ENCODE measurements around the gene FAM72B.
"Not testable (repeated sequence)": the region's sequence is repeated elsewhere in the genome, so short reads cannot be mapped to it uniquely, and the experiment has no call there.

Gene FAM72B

GRCh38 chr1:121200232-121200631 lies 16.1 kb upstream of the FAM72B start:
- DNase-seq (ENCODE audit: low read depth in 2 of 2), result not testable (repeated sequence)

GRCh38 chr1:121199763-121200162 lies 15.6 kb upstream of the FAM72B start:
- DNase-seq (ENCODE audit: low read depth in 2 of 2), result not testable (repeated sequence)

GRCh38 chr1:121197095-121197882 lies 13.1 kb upstream of the FAM72B start:
- not testable (repeated sequence) for DNase-seq (ENCODE audit: low read depth in 2 of 2)

- not testable (repeated sequence) for DNase-seq (ENCODE audit: low read depth in 2 of 2)
Measured at GRCh38 chr1:121192512-121192911, 8.4 kb upstream of the FAM72B start.

- DNase-seq (ENCODE audit: low read depth in 2 of 2), result not testable (repeated sequence)
Measured at GRCh38 chr1:121187914-121188313, 3.8 kb upstream of the FAM72B start.

GRCh38 chr1:121186191-121186590 lies 2.1 kb upstream of the FAM72B start:
- DNase-seq (ENCODE audit: low read depth in 2 of 2), result not testable (repeated sequence)

DNA sequence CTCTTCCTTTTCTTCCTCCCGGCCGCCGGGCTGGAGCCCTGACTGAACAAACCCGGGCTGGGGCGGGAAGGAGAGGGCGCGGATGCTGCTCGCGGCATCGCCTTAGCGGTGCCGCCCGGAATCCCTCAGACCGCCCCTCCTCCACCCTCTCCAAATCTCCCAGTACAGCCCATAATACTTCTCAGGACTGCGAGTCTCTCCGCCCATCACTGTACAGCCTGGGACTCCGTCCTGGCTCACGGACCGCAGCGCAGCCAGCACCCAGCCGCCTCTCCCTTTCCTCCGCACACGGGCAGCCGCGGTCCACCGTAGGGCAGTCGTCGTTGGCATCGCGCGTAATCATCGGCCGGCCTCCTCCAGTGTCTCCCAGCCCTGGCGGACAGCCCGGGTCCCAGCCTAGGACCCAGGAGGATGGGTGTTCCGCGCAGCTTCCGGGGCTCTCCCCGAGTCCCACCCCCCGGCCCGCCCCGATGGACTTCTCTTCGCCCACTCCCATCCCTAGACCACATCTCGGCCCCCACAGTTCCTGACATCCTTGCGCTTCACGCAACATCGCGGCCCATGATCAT lies 1.1 kb upstream of the FAM72B start:
- not testable (repeated sequence) for DNase-seq (ENCODE audit: low read depth in 2 of 2)

DNA sequence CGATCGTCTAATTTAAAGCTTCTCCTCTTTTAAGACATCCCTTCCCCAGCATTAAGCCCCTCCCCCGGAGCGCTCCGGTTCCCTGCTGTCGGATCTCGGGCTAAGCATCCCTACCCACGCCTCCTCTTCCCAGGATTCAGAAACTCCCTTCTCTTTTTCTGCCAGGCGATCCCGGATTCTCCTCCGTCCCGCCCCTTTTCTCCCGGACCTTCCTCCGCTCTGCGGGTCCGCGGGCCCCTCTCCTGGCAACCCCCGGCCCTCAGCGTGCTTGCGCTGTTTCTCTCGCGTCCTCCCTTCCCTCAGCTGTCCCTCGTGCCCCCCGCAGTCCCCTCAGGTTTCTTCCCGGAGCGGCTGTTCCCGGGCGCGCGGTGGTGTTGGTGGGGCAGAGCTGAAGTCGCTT lies 273 bp downstream of the FAM72B start:
- not testable (repeated sequence) for DNase-seq (ENCODE audit: low read depth in 2 of 2)

DNA sequence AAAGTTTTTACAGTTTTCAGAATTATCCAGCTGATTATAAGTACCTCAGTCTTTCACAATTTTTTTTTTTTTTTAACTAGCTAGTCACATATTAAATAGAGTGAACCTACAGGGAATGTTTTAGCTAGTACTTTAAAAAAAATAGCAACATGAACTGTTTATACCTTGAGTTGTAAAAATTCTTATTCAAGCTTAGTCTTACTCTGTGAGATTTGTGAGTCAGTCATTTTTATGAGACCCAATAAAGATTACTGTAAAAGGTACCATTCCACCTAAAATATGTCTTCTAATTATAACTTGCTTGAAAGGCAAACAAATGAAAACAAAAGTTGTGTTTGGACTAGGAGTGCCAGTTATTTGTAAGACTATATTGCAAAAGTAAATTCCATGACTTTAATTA lies 5.9 kb downstream of the FAM72B start:
- DNase-seq (ENCODE audit: low read depth in 2 of 2), result not testable (repeated sequence)

DNA sequence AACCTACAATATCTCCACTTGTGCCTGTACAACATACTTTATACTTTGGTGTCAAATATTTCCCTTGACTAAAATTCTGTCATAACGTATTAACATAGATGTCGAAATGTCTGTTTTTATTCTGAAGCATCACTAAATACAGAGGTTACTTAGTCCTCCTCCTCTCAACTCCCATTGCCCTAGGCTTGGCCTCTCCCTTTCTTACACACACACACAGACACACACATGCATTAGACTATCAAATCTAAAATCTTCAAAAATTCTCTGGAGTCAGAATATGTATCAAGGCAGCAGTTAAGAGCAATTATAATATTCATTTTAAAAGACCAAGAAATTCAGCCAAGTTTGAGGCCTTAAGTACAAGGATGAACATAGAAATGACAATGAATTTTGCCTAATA lies 7.5 kb downstream of the FAM72B start:
- DNase-seq (ENCODE audit: low read depth in 2 of 2), result not testable (repeated sequence)

DNA sequence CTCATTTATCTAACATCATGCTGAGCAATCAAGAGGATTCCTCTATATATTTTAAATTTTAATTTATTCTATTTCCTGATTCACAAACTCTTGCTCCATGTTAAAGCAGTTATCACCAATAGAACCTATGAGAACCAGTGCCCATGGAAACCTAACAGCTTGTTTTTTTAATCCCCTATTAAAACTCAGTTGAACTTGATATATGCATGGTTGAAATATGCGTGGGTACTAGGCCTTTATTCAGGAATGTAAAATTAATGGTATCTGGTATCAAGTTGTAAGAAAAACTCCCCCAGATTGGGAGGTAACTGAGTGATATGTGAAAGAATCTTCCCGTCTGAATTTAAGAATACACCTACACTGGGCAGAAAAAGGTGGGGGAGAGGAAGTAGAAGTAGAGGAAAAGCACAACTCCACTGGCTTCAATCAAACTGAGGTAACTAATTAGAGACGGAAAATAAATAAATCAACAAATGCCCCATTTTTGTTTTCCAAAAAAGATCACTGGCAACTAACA lies 15.9 kb downstream of the FAM72B start:
- DNase-seq (ENCODE audit: low read depth in 2 of 2), result not testable (repeated sequence)

- DNase-seq (ENCODE audit: low read depth in 2 of 2), result not testable (repeated sequence)
Measured at GRCh38 chr1:121167225-121167738, 16.9 kb downstream of the FAM72B start.

- DNase-seq (ENCODE audit: low read depth in 2 of 2), result not testable (repeated sequence)
Measured at GRCh38 chr1:121165296-121165695, 18.8 kb downstream of the FAM72B start.

DNA sequence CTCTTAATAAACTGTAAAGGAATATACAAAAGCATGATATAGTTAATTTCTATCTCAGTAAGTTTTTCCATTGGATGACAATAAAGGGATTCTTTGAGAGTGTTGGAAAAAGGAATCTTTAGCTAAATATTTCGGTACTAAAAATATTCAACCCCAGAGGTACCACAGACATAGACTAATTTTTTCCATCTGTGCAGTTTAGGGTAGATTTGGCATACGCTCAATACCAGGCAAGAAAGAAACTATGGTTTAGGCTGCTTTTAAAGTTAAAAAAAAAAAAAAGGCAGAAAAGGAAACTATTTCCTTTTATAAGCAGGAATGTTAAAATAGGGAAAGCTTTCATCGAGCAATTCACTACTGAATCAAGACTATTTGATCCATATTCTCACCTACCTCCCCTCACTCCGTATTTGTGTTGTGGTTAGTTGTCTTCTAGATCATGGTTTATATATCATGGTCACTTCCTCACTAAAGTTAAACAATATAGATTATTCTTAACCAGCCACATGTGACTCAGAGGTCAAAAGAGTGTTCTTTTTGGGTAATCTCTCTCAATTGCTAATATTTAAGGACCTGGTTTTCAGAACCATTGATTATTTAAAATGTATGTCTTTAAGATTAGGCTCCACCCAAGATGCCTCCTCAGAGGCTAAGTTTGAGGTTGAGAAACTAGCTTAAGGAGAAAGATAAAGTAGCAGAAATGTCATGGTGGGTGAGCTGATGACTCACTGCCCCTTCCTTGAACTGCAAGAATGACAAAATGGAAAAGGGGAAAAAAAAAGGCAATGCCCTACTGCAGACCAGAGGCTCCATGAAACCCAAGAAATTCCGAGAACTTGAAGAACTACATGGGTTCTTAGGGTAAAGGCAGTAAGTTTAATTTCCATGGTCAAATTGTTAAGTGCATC lies 20.0 kb downstream of the FAM72B start:
- DNase-seq (ENCODE audit: low read depth in 2 of 2), result peak; percentile 18 to 19

DNA sequence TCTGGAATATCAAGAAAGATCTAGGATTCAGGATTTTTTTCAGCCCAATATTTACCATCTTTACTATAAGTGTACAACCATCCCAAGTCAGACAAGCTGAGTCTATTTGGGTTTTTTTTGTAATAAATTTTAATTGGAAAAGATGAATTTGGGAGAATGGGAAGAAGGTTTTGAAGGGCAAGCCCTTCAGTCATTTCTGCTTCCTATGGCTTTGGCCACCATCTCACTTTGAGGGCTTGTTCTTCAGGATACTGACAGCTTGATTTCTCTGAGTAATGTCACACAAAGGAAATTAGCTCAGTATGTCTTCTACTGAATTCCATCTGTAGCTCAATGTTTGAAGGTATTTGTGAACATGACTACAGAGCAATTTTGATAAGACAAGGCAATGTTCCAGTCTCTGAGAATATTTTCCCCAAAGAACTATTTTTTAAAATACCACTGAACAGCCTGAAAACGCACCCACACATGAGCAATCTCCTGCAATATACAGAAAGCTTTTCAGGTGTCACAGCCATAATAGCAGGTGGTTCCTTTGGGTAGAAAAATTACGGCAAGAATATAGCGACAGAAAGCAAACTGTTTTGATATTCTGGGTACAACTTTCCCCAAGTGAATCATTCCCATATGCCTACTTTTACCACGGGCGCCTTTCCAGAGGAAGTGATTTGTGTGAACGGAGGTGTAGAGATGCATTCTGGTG lies 22.8 kb downstream of the FAM72B start:
- not testable (repeated sequence) for DNase-seq (ENCODE audit: low read depth in 2 of 2)

DNA sequence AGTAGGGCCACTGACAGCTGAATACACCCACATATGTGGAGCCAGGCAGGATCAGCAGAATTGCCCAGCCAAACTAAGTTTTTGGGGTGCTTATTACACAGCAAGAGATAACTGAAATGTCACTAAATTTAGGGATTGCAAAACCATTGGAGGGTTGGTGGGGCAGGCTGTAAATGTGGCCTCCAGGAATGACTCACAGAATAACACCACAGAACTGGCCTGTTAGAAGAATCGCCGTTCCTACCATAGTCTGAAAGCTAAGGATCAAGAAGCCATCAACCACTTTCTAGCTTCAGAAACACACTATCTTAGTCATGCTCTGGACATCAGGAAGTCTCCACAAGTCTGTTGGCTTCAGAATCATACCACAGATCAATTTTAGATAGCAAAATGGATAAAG lies 24.0 kb downstream of the FAM72B start:
- DNase-seq (ENCODE audit: low read depth in 2 of 2), result not testable (repeated sequence)

DNA sequence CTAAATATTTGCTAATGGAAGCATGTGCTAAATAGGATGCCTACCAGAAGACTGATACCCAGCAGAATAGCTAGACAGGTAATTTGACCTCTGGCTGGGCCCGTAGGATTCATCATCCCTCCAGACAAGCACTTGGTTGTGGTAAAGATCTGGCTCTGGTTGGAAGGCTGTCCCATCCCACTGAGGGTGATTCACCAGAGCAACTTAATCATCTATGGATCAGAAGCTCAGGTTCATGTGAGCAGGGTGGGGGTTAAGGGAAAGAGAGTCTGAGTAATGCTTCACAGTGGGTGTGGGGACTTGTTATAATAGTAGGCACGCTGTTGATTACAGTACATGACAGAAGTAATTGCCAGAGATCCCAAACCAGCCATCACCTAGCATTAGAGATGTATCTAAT lies 26.5 kb downstream of the FAM72B start:
- DNase-seq (ENCODE audit: low read depth in 2 of 2), result not testable (repeated sequence)

- DNase-seq (ENCODE audit: low read depth in 2 of 2), result not testable (repeated sequence)
Measured at GRCh38 chr1:121156958-121157603, 27.1 kb downstream of the FAM72B start.

- not testable (repeated sequence) for DNase-seq (ENCODE audit: low read depth in 2 of 2)
Measured at GRCh38 chr1:121155671-121156358, 28.3 kb downstream of the FAM72B start.

DNA sequence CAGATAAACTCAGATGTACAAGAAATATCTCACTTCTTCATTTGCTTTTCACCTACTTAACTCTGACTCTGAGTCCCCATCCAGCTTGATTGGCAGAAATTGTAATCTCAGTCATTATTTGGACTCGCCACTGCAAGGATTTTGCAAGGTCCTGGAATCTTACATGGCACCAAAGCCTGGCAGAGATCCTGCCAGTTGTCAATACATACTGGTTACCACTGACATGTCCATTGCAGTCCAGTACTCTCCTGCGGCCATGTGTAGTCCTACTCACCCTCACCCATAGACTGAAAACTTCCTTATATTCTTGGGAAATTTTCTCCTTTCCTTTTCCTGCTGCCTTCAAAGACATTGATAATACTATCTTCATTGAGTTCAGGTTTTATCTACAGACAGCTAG lies 29.3 kb downstream of the FAM72B start:
- DNase-seq (ENCODE audit: low read depth in 2 of 2), result not testable (repeated sequence)

All from fibroblast of skin of left quadriceps (primary cell).